Endothelial cell (in vitro differentiated cells): ENCODE results near the gene KCNK16. TPM values are rescaled to one million over a fixed set of nuclear protein-coding genes. Genes with fewer than 3 reads are reported as not detected.

Source experiments
- DNase-seq: peaks from one replicate; pipeline ENCODE4 v3.0.0; 2021; ENCODE audit warnings: low spot score
- H3K27ac Mint-ChIP-seq: one replicate; pipeline ENCODE4 v1.8.0; 2021; ENCODE audit warnings: mixed read lengths, inconsistent platforms; ENCODE audit not compliant: unreplicated experiment
- H3K27me3 Mint-ChIP-seq: one replicate; pipeline ENCODE4 v1.8.0; 2021; ENCODE audit warnings: mild to moderate bottlenecking, moderate library complexity, mixed read lengths, inconsistent platforms; ENCODE audit not compliant: unreplicated experiment
- H3K36me3 Mint-ChIP-seq: one replicate; pipeline ENCODE4 v1.8.0; 2021; ENCODE audit warnings: mild to moderate bottlenecking, low read depth, mixed read lengths, inconsistent platforms; ENCODE audit not compliant: unreplicated experiment
- H3K4me1 Mint-ChIP-seq: one replicate; pipeline ENCODE4 v1.8.0; 2021; ENCODE audit warnings: mild to moderate bottlenecking, mixed read lengths, inconsistent platforms; ENCODE audit not compliant: unreplicated experiment
- H3K4me3 Mint-ChIP-seq: one replicate; pipeline ENCODE4 v1.8.0; 2021; ENCODE audit warnings: mild to moderate bottlenecking, mixed read lengths, inconsistent platforms; ENCODE audit not compliant: unreplicated experiment
- H3K9me3 Mint-ChIP-seq: one replicate; pipeline ENCODE4 v1.8.0; 2021; ENCODE audit warnings: mixed read lengths, inconsistent platforms; ENCODE audit not compliant: unreplicated experiment
- CTCF ChIP-seq: fragments of 200-600 bp; sonication (generic); IDR thresholded peaks from one replicate; pipeline ENCODE4 v1.5.0; 2021; ENCODE audit warnings: antibody characterized with exemption; ENCODE audit not compliant: unreplicated experiment
- total RNA-seq: library from RNA; stranded (reverse); fragmentation: NEBNext Ultra II Directional; extraction: Animal tissue kit (Norgen Biotek cat#: 25700); gene quantifications from one replicate; pipeline ENCODE4 v1.2.1, GENCODE V29; 2021; ENCODE audit not compliant: unreplicated experiment

KCNK16 gene
- total RNA-seq, 1 donor from 2014 or later, result not detected

DNA sequence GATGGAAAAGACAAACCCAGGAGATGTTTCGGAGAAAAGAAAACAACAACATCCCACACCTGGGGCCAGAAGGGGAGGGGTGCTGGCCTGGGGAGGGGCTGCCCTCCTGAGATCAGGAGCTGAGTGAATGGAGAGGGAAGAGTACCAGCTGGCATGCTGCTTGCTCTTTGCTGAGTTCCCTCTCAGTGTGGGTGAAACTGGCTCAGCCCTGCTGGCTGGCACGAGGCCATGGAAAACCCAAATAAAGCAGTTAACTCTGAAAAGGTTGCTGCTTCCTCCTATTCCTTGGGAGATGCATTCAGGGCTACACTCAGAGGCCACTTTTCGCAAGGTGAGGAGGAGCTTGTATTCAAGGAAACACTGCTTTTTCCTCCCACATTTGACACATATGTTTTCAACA, 8.0 kb upstream of the KCNK16 start:
- peaks cover 52% of the 10 kb centered on the region for H3K4me1 Mint-ChIP-seq
- no peak for TF ChIP-seq CTCF
- no peak for DNase-seq
- H3K9me3 Mint-ChIP-seq, result no peaks in the 10 kb centered on the region
- H3K27ac Mint-ChIP-seq, result no peak overlapping the region
- H3K4me3 Mint-ChIP-seq, result no peak overlapping the region
- H3K36me3 Mint-ChIP-seq, result peaks cover 9% of the 10 kb centered on the region
- H3K27me3 Mint-ChIP-seq, result peaks cover 6% of the 10 kb centered on the region

DNA sequence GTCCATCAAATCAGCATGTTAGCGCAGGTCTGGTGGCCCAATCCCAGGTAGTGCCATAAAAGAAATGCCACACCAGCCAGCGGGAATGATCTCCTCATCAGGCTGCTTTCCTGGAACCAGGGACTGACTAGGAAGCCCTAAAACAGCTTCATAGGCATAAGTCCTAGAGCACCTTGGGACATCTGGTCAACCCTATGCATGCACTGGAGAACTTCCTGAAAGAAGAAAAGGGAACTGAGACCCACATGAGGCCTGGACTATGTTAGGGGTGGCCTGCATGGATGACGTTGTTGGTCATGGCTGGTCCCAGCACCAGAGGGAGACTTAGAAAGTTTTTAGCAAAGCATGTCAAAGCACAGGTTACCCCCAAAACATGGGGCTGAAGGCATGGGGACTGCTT, 7.6 kb upstream of the KCNK16 start:
- Mint-ChIP-seq H3K27me3 (peaks cover 6% of the 10 kb centered on the region), H3K4me3 (no peak overlapping the region)
- TF ChIP-seq CTCF, result no peak

DNA sequence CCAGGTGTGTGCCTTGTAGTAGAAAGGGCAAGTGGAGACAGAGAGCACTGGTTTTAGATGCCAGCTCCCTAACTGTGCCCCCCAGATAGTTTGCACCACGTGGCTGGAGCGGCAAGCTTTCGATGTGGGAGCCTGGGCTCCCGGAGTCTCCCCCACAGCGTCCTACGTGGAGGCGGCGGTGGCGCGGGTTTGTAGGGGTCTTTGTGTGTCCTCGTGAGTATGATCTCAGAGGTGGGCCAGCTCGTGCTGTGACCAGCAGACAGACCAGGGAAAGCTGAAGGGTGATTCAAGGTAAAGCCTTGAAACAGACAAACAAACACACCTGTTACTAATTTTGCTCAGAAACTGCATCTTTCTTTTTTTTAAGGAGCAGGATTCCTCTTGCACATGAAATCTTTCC, 5.6 kb upstream of the KCNK16 start:
- H3K27me3 Mint-ChIP-seq, result peaks cover 6% of the 10 kb centered on the region
- H3K4me1 Mint-ChIP-seq, result peaks cover 35% of the 10 kb centered on the region
- no peak overlapping the region for H3K27ac Mint-ChIP-seq
- H3K36me3 Mint-ChIP-seq, result peaks cover 13% of the 10 kb centered on the region
- H3K4me3 Mint-ChIP-seq, result no peak overlapping the region
- DNase-seq, result no peak
- no peaks in the 10 kb centered on the region for H3K9me3 Mint-ChIP-seq
- no peak for TF ChIP-seq CTCF

More for the DNA sequence above, 7.6 kb upstream of the KCNK16 start:
- peaks cover 9% of the 10 kb centered on the region for H3K36me3 Mint-ChIP-seq
- H3K9me3 Mint-ChIP-seq, result no peaks in the 10 kb centered on the region
- H3K4me1 Mint-ChIP-seq, result peaks cover 49% of the 10 kb centered on the region
- no peak for DNase-seq
- no peak overlapping the region for H3K27ac Mint-ChIP-seq

DNA sequence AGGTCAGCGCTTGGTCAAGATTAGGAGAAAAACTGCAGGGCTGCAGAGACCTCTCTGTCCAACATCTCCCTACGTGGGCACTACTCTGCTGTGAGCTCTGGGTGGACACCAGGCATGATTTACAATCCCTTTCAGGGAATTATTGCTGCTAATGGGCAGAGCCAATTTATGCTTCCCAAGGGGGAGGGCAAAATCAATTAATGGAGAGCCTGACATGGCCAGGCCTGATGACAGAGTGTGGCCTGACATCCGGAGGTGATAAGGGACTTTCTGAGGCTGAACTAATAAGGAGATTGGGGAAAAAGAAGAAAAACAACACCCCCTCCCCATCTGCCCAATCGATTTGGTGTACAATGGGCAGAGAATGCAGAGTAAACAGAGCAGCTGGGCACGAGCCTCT, 5.0 kb upstream of the KCNK16 start:
- peaks cover 29% of the 10 kb centered on the region for H3K4me1 Mint-ChIP-seq
- no peak for TF ChIP-seq CTCF
- H3K27me3 Mint-ChIP-seq, result peaks cover 6% of the 10 kb centered on the region
- no peaks in the 10 kb centered on the region for H3K9me3 Mint-ChIP-seq
- H3K27ac Mint-ChIP-seq, result no peak overlapping the region
- H3K36me3 Mint-ChIP-seq, result peaks cover 13% of the 10 kb centered on the region
- H3K4me3 Mint-ChIP-seq, result peak overlapping the region; percentile 37
- DNase-seq, result no peak

GRCh38 chr6:39321761-39322160, 741 bp downstream of the KCNK16 start:
- no peak for DNase-seq
- TF ChIP-seq CTCF, result no peak
- Mint-ChIP-seq H3K4me1 (peaks cover 14% of the 10 kb centered on the region), H3K27ac (no peak overlapping the region), H3K27me3 (peaks cover 10% of the 10 kb centered on the region), H3K36me3 (peaks cover 19% of the 10 kb centered on the region), H3K4me3 (no peak overlapping the region), H3K9me3 (no peaks in the 10 kb centered on the region)
